Rectal smooth muscle tissue (tissue), 1 donor: ENCODE data around the gene SIRT4.

ENCODE experiments used
- H3K27ac ChIP-seq: one replicate; pipeline ENCODE4 v1.7.0; 2013; ENCODE audit warnings: low read depth, low read length, inconsistent platforms
- H3K27me3 ChIP-seq: one replicate; pipeline ENCODE4 v1.7.0; 2013; ENCODE audit warnings: low read length; ENCODE audit not compliant: control insufficient read depth, insufficient read depth
- H3K36me3 ChIP-seq: one replicate; pipeline ENCODE4 v1.7.0; 2013; ENCODE audit warnings: low read length; ENCODE audit not compliant: control insufficient read depth, insufficient read depth
- H3K4me1 ChIP-seq: one replicate; pipeline ENCODE4 v1.7.0; 2013; ENCODE audit warnings: low read length; ENCODE audit not compliant: control insufficient read depth, insufficient read depth
- H3K4me3 ChIP-seq: one replicate; pipeline ENCODE4 v1.7.0; 2013; ENCODE audit warnings: low read length
- H3K9ac ChIP-seq: one replicate; pipeline ENCODE4 v1.7.0; 2013; ENCODE audit warnings: low read length

The SIRT4 gene

DNA sequence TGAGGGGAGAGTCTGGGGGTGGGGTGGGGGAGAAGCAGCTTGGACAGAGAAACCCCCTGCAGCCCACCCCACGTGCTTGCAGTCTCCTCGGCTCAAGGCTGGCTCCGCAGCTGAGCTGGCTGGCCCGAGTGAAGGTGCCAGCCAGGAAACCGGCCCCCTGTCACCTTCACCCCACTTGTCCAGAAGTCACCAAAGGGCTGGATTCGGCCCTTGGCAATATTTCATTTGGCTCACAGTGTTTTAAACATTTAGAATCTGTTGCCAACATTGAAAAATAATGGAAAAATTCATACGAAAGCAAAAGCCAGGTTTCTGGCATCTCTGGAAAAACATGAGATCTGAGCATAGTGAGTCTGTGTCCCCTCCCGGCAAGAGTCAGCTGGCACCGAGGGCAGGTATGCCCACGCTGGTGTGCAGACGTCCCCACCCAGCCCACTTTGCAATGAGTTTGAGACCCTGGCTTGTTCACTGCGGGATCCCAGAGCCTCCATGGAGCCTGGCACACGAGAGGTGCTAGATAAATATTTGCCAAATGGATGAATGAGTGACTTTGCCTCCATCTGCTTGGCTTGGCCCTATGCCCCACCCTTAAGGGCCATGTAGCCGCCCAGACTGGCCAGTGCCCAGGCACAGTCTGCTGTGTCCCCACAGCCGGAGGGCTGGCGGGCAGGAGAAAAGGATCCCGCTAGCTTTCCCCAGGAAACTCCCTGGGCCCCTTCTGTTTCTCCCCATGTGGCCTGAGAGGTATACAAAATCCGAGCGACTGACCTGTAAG is 48.6 kb downstream of the SIRT4 start:
- Histone ChIP-seq H3K27me3 (no peaks in the 10 kb centered on the region), H3K36me3 (no peaks in the 10 kb centered on the region), H3K9ac (no peak overlapping the region), H3K27ac (no peak overlapping the region), H3K4me1 (no peaks in the 10 kb centered on the region), H3K4me3 (no peak overlapping the region)

DNA sequence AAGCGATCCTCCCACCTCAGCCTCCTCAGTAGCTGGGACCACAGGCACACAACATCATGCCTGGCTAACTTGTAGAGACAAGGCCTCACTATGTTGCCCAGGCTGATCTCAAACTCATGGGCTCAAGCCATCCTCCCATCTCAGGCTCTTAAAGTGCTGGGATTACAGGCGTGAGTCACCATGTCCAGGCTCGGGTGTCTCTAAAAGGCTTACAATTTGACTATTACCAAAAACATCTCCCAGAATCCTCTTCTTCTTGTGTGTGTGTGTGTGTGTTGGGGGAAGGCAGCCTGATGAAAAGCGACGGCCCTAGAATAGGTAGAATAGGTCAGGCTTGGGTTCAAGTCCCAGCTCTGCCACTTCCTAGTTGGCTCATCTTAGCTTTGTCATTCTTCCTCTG is 50.0 kb downstream of the SIRT4 start:
- Histone ChIP-seq H3K4me1 (no peaks in the 10 kb centered on the region), H3K4me3 (no peak overlapping the region), H3K9ac (no peak overlapping the region), H3K27ac (no peak overlapping the region), H3K27me3 (no peaks in the 10 kb centered on the region), H3K36me3 (no peaks in the 10 kb centered on the region)

- H3K27ac ChIP-seq: no peak overlapping the region
- H3K4me3 ChIP-seq: no peak overlapping the region
- H3K4me1 ChIP-seq: no peaks in the 10 kb centered on the region
- no peaks in the 10 kb centered on the region for H3K36me3 ChIP-seq
- no peak overlapping the region for H3K9ac ChIP-seq
- H3K27me3 ChIP-seq: no peaks in the 10 kb centered on the region
These were observed 51.0 kb downstream of the SIRT4 start for GRCh38 chr12:120353136-120353535.

- no peaks in the 10 kb centered on the region for H3K36me3 ChIP-seq
- H3K27ac ChIP-seq: no peak overlapping the region
- H3K27me3 ChIP-seq: no peaks in the 10 kb centered on the region
These were observed 51.6 kb downstream of the SIRT4 start for GRCh38 chr12:120353556-120354317.

GRCh38 chr12:120356567-120357030 is 54.5 kb downstream of the SIRT4 start:
- H3K4me3 ChIP-seq: no peak overlapping the region

More at GRCh38 chr12:120353556-120354317, 51.6 kb downstream of the SIRT4 start:
- Histone ChIP-seq H3K4me3 (no peak overlapping the region), H3K4me1 (no peaks in the 10 kb centered on the region), H3K9ac (no peak overlapping the region)

DNA sequence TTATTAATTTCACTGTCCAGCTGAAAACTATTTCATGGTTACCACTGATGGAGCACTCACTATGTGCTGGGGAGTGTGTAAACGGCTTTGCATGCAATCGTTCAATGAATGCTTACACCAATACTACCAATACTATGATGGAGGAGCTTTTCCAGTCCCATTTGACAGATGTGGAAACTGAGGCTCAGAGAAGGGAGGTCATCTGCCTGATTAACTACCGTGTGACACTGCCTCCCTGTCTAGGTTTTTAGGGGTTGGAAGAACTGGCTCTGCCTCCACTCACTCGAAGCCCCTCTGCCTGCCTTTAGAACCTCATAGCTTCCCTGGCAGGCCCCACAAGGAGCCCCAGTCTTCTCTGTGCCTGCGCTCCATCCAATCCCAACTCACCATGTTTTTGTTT is 55.0 kb downstream of the SIRT4 start:
- Histone ChIP-seq H3K4me1 (peaks cover 3% of the 10 kb centered on the region), H3K36me3 (no peaks in the 10 kb centered on the region), H3K27me3 (no peaks in the 10 kb centered on the region), H3K4me3 (no peak overlapping the region), H3K27ac (no peak overlapping the region), H3K9ac (no peak overlapping the region)

More at GRCh38 chr12:120356567-120357030, 54.5 kb downstream of the SIRT4 start:
- Histone ChIP-seq H3K27me3 (no peaks in the 10 kb centered on the region), H3K27ac (no peak overlapping the region), H3K36me3 (no peaks in the 10 kb centered on the region), H3K9ac (peak overlapping the region; percentile 1), H3K4me1 (no peaks in the 10 kb centered on the region)

GRCh38 chr12:120358412-120359100 is 56.4 kb downstream of the SIRT4 start:
- Histone ChIP-seq H3K4me3 (no peak overlapping the region), H3K36me3 (no peaks in the 10 kb centered on the region), H3K4me1 (peaks cover 4% of the 10 kb centered on the region), H3K27ac (no peak overlapping the region), H3K9ac (no peak overlapping the region), H3K27me3 (no peaks in the 10 kb centered on the region)

DNA sequence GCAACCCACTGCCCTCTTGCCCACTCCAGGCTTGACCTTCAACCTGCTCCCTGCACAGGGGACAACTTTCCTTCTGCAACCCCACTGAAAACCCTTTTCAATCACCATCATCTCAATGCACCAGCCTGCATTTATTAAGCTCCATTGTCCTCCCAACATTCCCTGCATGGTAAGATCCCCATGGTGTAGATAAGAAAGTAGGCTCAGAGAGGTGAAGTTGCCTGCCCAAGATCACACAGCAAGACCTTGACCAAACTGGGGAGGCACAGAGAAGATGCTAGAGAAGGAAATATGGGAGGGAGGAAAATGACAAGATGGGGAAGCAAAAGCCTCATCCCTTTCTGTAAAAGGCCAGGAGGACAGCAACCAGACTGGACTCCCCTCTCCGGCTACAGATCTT is 57.0 kb downstream of the SIRT4 start:
- Histone ChIP-seq H3K27ac (no peak overlapping the region), H3K9ac (no peak overlapping the region), H3K27me3 (no peaks in the 10 kb centered on the region), H3K4me3 (no peak overlapping the region), H3K36me3 (no peaks in the 10 kb centered on the region), H3K4me1 (peaks cover 4% of the 10 kb centered on the region)

DNA sequence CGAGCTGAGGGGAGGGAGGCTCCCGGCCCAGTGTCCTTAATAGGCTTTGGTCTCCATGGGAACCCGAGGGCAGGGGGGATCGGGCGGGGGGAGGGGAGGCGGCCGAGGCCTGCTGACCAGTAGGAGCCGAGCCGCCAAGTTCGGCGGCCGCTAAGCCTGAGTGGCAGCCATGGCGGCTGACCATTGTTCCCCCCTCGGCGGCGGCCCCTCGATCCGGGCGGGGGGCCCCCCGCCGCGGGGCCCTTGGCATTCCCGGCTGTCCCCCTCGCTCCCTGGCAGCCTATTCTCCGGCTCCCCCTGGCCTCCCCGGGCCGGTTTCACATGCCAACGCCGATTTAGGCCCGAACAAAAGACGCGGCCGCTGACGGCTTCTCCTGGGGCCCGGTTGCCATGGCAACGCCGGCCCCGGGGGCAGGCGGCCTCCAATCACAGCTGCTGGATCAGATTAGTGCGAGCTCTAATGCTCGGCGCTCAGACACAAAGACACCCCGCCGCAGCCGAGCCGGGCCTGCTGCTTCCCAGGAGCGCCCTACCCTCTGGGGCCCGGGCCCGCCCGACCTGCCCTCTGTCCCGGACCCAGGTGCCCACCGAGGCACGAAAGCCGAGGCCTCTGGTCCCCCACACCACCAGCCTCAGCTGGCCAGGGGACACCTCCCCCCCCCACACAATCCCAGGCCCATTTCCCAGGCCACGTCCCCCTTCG is 59.5 kb downstream of the SIRT4 start:
- no peak overlapping the region for H3K9ac ChIP-seq
- no peaks in the 10 kb centered on the region for H3K36me3 ChIP-seq
- H3K27ac ChIP-seq: peak overlapping the region; percentile 33
- H3K27me3 ChIP-seq: no peaks in the 10 kb centered on the region
- H3K4me1 ChIP-seq: peaks cover 4% of the 10 kb centered on the region
- peak overlapping the region; percentile 25 for H3K4me3 ChIP-seq
